Placental pericyte (primary cell): ENCODE measurements around the gene P2RY13. TPM values are rescaled to one million over a fixed set of nuclear protein-coding genes. Genes with fewer than 3 reads are reported as not detected.

ENCODE experiments used
- total RNA-seq: library from RNA; depleted of rRNA; stranded (reverse); fragments of >200 nt; gene quantifications from 2 replicates; pipeline ENCODE4 v1.2.3, GENCODE V29; 2012

P2RY13 gene
- total RNA-seq: not detected in 2 replicates

DNA sequence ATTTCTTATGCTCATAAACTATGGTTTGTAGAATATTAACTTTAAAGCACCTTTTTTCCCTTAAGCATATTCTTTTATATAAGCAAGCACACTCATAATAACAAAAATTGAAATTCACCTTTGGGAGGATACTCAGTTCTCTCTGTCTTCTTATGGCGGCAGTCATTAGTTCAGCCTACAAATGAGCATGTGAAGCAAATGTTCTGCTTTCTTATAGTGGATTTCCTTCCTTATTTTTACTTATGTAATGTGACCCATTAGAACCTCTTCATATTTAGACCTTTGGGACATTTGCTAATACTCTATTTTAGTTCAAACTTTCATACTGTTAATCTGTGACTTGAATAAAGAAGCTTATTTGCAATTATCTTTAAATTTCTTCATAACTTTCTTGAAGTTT, at the start of gene P2RY13:
Gene P2RY13 (minus strand): TSS at position 187 of the 400 bp plus-strand sequence. CDS start 21 bp downstream, at position 166.

DNA sequence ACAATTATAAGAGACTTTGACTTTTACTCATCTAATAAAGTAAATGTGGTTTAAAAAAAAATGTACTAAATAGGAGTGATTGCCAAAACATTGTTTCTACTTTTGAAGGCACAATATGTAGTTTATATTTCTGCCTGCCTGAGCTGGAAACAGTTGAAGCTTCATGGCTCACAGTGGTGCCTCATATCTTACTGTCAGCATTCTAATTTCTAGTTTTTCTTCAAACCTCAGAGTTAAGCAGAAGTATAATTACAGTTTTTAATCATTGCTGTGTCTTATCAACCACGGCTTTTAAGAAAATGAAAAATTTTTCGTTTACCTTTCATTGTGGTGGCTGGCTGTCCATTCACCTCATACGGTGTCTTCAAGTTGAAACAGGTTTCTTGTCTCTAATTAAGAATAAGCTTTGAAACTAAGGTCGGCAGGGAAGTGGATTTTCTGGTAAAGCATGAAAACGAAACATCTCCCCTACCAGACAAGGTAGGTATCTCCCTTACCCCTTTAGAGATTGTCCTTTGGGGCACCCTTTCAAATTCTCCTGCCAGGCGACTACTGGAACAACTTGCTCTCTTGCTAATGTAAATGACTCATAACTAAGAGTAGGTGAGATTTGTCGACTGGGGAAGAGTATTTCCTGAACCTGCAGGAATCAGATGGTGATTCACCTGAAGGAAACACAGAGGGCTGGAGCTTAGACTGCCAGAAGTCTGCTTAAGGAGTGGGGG, 12.9 kb downstream of the P2RY13 start, which contains the start of gene GPR87:
Gene GPR87 (minus strand): TSS at position 554 of the 725 bp plus-strand sequence. CDS start 16,720 bp downstream, outside the sequence.

DNA sequence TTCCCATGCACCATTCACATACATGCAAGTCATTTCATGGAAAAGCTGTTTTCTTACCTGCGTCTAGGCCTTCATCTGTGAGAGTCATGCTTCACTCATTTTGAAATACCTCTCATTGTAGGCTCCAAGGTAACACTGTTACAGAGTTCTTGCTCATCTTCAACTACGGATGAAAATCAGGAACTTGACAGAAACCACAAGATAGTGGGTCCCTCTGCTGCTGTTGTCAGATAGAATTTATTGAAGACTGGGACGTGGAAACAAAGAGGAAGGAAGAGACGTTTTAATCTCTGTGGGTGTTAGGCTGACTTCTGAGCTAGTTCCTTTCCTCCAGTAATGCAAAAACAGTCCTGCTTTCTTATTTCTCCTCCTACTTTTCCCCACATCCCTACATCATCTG, 51.1 kb downstream of the P2RY13 start, which contains the start of gene P2RY14:
Gene P2RY14 (minus strand): TSS at position 313 of the 400 bp plus-strand sequence. CDS start 64,226 bp downstream, outside the sequence.

Other genes with a start within 250 kb of the P2RY13 start
- gene MED12L, start 243.9 kb downstream of the P2RY13 start, total RNA-seq: under 0.01 and 0.43 TPM in 2 replicates
- gene GPR171, start 126.3 kb downstream of the P2RY13 start, total RNA-seq: not detected in 2 replicates
- gene P2RY14, start 51.0 kb downstream of the P2RY13 start, total RNA-seq: 0.14 TPM in 1 of 2 replicates, not detected in the other
- gene GPR87, start 12.7 kb downstream of the P2RY13 start, total RNA-seq: 0.14 TPM in 1 of 2 replicates, not detected in the other
- gene P2RY12, start 55.2 kb upstream of the P2RY13 start, total RNA-seq: not detected in 2 replicates
- gene IGSF10, start 131.5 kb upstream of the P2RY13 start, total RNA-seq: 0.14 and 3.1 TPM in 2 replicates